Trophoblast cell (in vitro differentiated cells and primary cell): Measurements from ENCODE around the gene MACROD2.

Experiments used
- DNase-seq, 2 donors: peaks; one replicate each; pipeline ENCODE4 v3.0.0-alpha.2; 2016
- H2AFZ ChIP-seq: 2 replicates; pipeline ENCODE4 v1.6.1; 2013; ENCODE audit warnings: low read length, moderate library complexity, mild to moderate bottlenecking; ENCODE audit not compliant: insufficient read depth, poor library complexity
- H2AK5ac ChIP-seq: 2 replicates; pipeline ENCODE4 v1.6.1; 2013; ENCODE audit warnings: mild to moderate bottlenecking, low read length
- H2BK120ac ChIP-seq: 2 replicates; pipeline ENCODE4 v1.6.1; 2013; ENCODE audit warnings: low read length, mild to moderate bottlenecking, moderate library complexity; ENCODE audit not compliant: insufficient read depth, poor library complexity
- H2BK12ac ChIP-seq: 2 replicates; pipeline ENCODE4 v1.6.1; 2013; ENCODE audit warnings: mild to moderate bottlenecking, low read length, moderate library complexity
- H2BK5ac ChIP-seq: 2 replicates; pipeline ENCODE4 v1.6.1; 2013; ENCODE audit warnings: low read length, low read depth, moderate library complexity, mild to moderate bottlenecking; ENCODE audit not compliant: poor library complexity
- H3K14ac ChIP-seq: 2 replicates; pipeline ENCODE4 v1.6.1; 2013; ENCODE audit warnings: mild to moderate bottlenecking, low read length
- H3K18ac ChIP-seq: 2 replicates; pipeline ENCODE4 v1.6.1; 2013; ENCODE audit warnings: mild to moderate bottlenecking, low read length
- H3K23ac ChIP-seq: 2 replicates; pipeline ENCODE4 v1.6.1; 2013; ENCODE audit warnings: low read length
- H3K27ac ChIP-seq: 2 replicates; pipeline ENCODE4 v1.5.1; 2013; ENCODE audit warnings: low read depth, mild to moderate bottlenecking, inconsistent platforms, low read length, moderate library complexity
- H3K27me3 ChIP-seq: 2 replicates; pipeline ENCODE4 v1.6.1; 2013; ENCODE audit warnings: inconsistent platforms, mild to moderate bottlenecking, low read length, moderate library complexity; ENCODE audit not compliant: insufficient read depth
- H3K36me3 ChIP-seq, 2 experiments: 1 replicate in 1 of 2; 2 replicates in 1 of 2; pipeline ENCODE4 v1.6.1; 2013; ENCODE audit warnings: low read length in 2 of 2, mild to moderate bottlenecking in 2 of 2, moderate library complexity in 1 of 2; ENCODE audit not compliant: insufficient read depth in 2 of 2, control insufficient read depth in 1 of 2
- H3K4ac ChIP-seq: 2 replicates; pipeline ENCODE4 v1.6.1; 2013; ENCODE audit warnings: low read depth, mild to moderate bottlenecking, low read length, moderate library complexity
- H3K4me1 ChIP-seq, 2 experiments: 1 replicate in 1 of 2; 2 replicates in 1 of 2; pipeline ENCODE4 v1.6.1; 2013; ENCODE audit warnings: low read length in 2 of 2, mild to moderate bottlenecking in 2 of 2, moderate library complexity in 1 of 2; ENCODE audit not compliant: insufficient read depth in 2 of 2, control insufficient read depth in 1 of 2
- H3K4me2 ChIP-seq: 2 replicates; pipeline ENCODE4 v1.6.1; 2013; ENCODE audit warnings: inconsistent platforms, mild to moderate bottlenecking, low read length, moderate library complexity
- H3K4me3 ChIP-seq: 2 replicates; pipeline ENCODE4 v1.5.1; 2013; ENCODE audit warnings: mild to moderate bottlenecking, low read depth, low read length, inconsistent platforms
- H3K79me1 ChIP-seq: one replicate; pipeline ENCODE4 v1.6.1; 2013; ENCODE audit warnings: low read length
- H3K79me2 ChIP-seq: 2 replicates; pipeline ENCODE4 v1.6.1; 2013; ENCODE audit warnings: low read length, mild to moderate bottlenecking; ENCODE audit not compliant: control insufficient read depth, insufficient read depth, poor library complexity
- H3K9ac ChIP-seq: 2 replicates; pipeline ENCODE4 v1.6.1; 2013; ENCODE audit warnings: mild to moderate bottlenecking, low read length
- H3K9me3 ChIP-seq: 2 replicates; pipeline ENCODE4 v1.6.1; 2013; ENCODE audit warnings: low read depth, mild to moderate bottlenecking, control low read depth, inconsistent platforms, low read length; ENCODE audit not compliant: insufficient read depth
- H4K12ac ChIP-seq: 2 replicates; pipeline ENCODE4 v1.6.1; 2013; ENCODE audit warnings: low read depth, mild to moderate bottlenecking, low read length, moderate library complexity
- H4K8ac ChIP-seq: 2 replicates; pipeline ENCODE4 v1.6.1; 2013; ENCODE audit warnings: low read depth, mild to moderate bottlenecking, low read length, moderate library complexity
- H4K91ac ChIP-seq: one replicate; pipeline ENCODE4 v1.6.1; 2013; ENCODE audit warnings: low read depth, mild to moderate bottlenecking, low read length, moderate library complexity
- WGBS: extraction: QIAGEN DNeasy Blood & Tissue Kit; methylation state at CpG from one replicate; pipeline ENCODE4 v1.1.7; 2013; ENCODE audit warnings: missing lambda C conversion rate; ENCODE audit not compliant: insufficient read length, insufficient coverage; ENCODE audit errors: extremely low coverage; 5-methylcytosine and 5-hydroxymethylcytosine counted together

The MACROD2 gene

GRCh38 chr20:14067603-14068002 lies 72.3 kb downstream of the MACROD2 start:
- Histone ChIP-seq H2BK5ac (no peak overlapping the region), H3K4me3 (no peak overlapping the region), H2BK12ac (no peak overlapping the region), H3K4ac (no peak overlapping the region), H3K4me1 (no peaks in the 10 kb centered on the region), H3K27ac (no peak overlapping the region), H2AFZ (no peak overlapping the region), H3K4me2 (no peak overlapping the region), H4K12ac (no peak overlapping the region), H2AK5ac (no peak overlapping the region), H3K27me3 (no peaks in the 10 kb centered on the region), H3K36me3 (no peaks in the 10 kb centered on the region), H3K9me3 (no peaks in the 10 kb centered on the region), H3K9ac (no peak overlapping the region), H3K14ac (no peak overlapping the region), H2BK120ac (no peak overlapping the region), H3K79me1 (no peaks in the 10 kb centered on the region), H3K23ac (no peak overlapping the region), H3K18ac (no peak overlapping the region), H3K79me2 (no peaks in the 10 kb centered on the region), H4K91ac (no peak overlapping the region), H4K8ac (no peak overlapping the region)
- no peak for DNase-seq

GRCh38 chr20:14069796-14070195 lies 74.5 kb downstream of the MACROD2 start:
- no peak overlapping the region for H3K4me2 ChIP-seq
- H3K4me1 ChIP-seq, result no peaks in the 10 kb centered on the region
- DNase-seq, result no peak
- no peak overlapping the region for H3K9ac ChIP-seq
- H2BK12ac ChIP-seq, result no peak overlapping the region
- no peak overlapping the region for H2BK120ac ChIP-seq
- no peak overlapping the region for H3K4ac ChIP-seq
- H4K91ac ChIP-seq, result no peak overlapping the region
- H3K79me2 ChIP-seq, result no peaks in the 10 kb centered on the region
- H2AFZ ChIP-seq, result no peak overlapping the region
- no peak overlapping the region for H2AK5ac ChIP-seq
- no peak overlapping the region for H3K4me3 ChIP-seq
- H3K27me3 ChIP-seq, result no peaks in the 10 kb centered on the region
- no peak overlapping the region for H2BK5ac ChIP-seq
- H3K36me3 ChIP-seq, result no peaks in the 10 kb centered on the region
- WGBS, result no CpG with 5 or more reads among the region's 5 CpGs
- H3K9me3 ChIP-seq, result no peaks in the 10 kb centered on the region
- H3K18ac ChIP-seq, result no peak overlapping the region
- no peak overlapping the region for H3K14ac ChIP-seq
- no peak overlapping the region for H4K12ac ChIP-seq
- no peaks in the 10 kb centered on the region for H3K79me1 ChIP-seq
- H4K8ac ChIP-seq, result no peak overlapping the region
- no peak overlapping the region for H3K27ac ChIP-seq
- H3K23ac ChIP-seq, result no peak overlapping the region

- H3K79me2 ChIP-seq, result no peaks in the 10 kb centered on the region
- no peak overlapping the region for H3K23ac ChIP-seq
- no peak overlapping the region for H3K14ac ChIP-seq
- no peaks in the 10 kb centered on the region for H3K4me1 ChIP-seq
- H2AK5ac ChIP-seq, result no peak overlapping the region
- H3K18ac ChIP-seq, result no peak overlapping the region
- no peak overlapping the region for H3K4me3 ChIP-seq
- no peaks in the 10 kb centered on the region for H3K79me1 ChIP-seq
- no peak overlapping the region for H3K4ac ChIP-seq
- no peak overlapping the region for H2BK5ac ChIP-seq
- H2AFZ ChIP-seq, result no peak overlapping the region
- H2BK120ac ChIP-seq, result no peak overlapping the region
- no peak overlapping the region for H3K27ac ChIP-seq
- H4K12ac ChIP-seq, result no peak overlapping the region
- no peak overlapping the region for H3K4me2 ChIP-seq
- H2BK12ac ChIP-seq, result no peak overlapping the region
- H3K9ac ChIP-seq, result no peak overlapping the region
- H3K9me3 ChIP-seq, result no peaks in the 10 kb centered on the region
- H4K8ac ChIP-seq, result no peak overlapping the region
- no peak for DNase-seq
- no peaks in the 10 kb centered on the region for H3K36me3 ChIP-seq
- H3K27me3 ChIP-seq, result no peaks in the 10 kb centered on the region
- no CpG with 5 or more reads among the region's 1 CpG for WGBS
- H4K91ac ChIP-seq, result no peak overlapping the region
Observed at GRCh38 chr20:14093652-14094051, 98.3 kb downstream of the MACROD2 start.

- Histone ChIP-seq H3K9me3 (no peaks in the 10 kb centered on the region), H3K79me2 (no peaks in the 10 kb centered on the region), H4K12ac (no peak overlapping the region), H3K4ac (no peak overlapping the region), H3K36me3 (no peaks in the 10 kb centered on the region), H2BK120ac (no peak overlapping the region), H4K8ac (no peak overlapping the region), H4K91ac (no peak overlapping the region), H2AK5ac (no peak overlapping the region), H3K9ac (no peak overlapping the region), H2BK12ac (no peak overlapping the region), H3K4me3 (no peak overlapping the region), H2BK5ac (no peak overlapping the region), H3K27ac (no peak overlapping the region), H2AFZ (no peak overlapping the region), H3K27me3 (no peaks in the 10 kb centered on the region), H3K14ac (no peak overlapping the region), H3K4me2 (no peak overlapping the region), H3K4me1 (no peaks in the 10 kb centered on the region), H3K18ac (no peak overlapping the region), H3K79me1 (no peaks in the 10 kb centered on the region), H3K23ac (no peak overlapping the region)
- no CpG with 5 or more reads among the region's 1 CpG for WGBS
- DNase-seq, result no peak
Observed at GRCh38 chr20:14098261-14098660, 102.9 kb downstream of the MACROD2 start.
